ENCODE results near the gene AGAP3.

AGAP3 gene

DNA sequence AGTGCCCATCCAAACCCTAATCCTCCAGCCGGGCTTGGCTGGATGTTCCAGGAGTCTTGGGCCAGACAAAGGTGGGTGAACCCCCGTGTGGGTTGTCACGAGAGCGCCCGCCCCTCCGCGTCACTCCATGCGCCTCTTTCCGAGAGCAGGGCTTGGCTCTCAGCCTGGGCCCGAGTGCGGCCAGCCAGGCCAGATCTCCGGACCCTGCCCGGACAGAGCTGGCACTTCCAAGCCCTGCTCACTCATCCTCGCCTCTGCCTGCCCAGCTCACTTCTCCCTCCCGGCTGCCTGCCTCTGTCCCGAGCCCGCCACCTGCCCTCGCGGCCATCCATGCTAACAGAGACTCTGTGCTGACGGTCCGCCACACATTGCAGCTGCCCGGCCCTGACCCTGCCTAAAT, 34.6 kb downstream of the AGAP3 start:
- FAIRE-seq (no peak), DNase-seq (ENCODE audit: extremely low spot score, insufficient read length, low read depth) (no peak)

GRCh38 chr7:151121380-151122170, 35.3 kb downstream of the AGAP3 start:
- DNase-seq (ENCODE audit: extremely low spot score, insufficient read length, low read depth) (no peak), FAIRE-seq (no peak)

- FAIRE-seq (no peak), DNase-seq (ENCODE audit: extremely low spot score, insufficient read length, low read depth) (no peak)
Observed at GRCh38 chr7:151122276-151122675, 36.0 kb downstream of the AGAP3 start.

GRCh38 chr7:151122796-151123157, 36.5 kb downstream of the AGAP3 start:
- FAIRE-seq (no peak), DNase-seq (ENCODE audit: extremely low spot score, insufficient read length, low read depth) (no peak)

DNA sequence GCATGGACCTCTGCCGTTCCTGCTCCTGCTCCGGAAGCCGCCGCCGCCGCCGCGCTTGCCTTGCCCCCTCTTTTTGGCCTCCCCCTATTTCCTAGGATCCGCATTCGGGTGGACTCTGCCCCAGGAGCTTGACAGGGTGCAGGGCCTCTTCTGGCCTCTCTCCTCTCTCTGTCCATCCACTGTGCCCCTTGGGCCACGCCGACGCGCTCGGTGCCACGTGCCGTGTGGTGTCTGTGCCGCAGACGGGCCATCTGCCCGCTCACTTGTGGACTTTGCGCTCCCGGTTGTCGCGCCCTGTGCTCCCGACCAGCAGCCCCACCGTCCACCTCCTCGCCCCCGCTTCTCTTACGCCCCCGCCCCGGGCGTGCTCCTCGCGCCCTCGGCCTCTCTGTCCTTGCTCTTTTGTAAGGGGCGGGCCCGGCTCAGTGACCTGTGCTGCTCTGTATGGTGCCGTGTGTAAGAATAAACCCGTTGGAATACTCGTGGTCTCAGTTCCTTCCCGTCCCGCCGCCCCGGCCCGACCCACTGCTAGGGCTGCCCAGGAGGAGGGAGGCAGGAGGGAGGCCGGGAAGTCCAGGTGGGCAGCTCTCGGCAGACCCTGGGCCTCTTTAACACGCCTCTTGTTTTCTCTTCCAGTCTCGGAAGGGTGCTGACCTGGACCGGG, 37.0 kb downstream of the AGAP3 start:
- no peak for FAIRE-seq
- no peak for DNase-seq (ENCODE audit: extremely low spot score, insufficient read length, low read depth)

DNA sequence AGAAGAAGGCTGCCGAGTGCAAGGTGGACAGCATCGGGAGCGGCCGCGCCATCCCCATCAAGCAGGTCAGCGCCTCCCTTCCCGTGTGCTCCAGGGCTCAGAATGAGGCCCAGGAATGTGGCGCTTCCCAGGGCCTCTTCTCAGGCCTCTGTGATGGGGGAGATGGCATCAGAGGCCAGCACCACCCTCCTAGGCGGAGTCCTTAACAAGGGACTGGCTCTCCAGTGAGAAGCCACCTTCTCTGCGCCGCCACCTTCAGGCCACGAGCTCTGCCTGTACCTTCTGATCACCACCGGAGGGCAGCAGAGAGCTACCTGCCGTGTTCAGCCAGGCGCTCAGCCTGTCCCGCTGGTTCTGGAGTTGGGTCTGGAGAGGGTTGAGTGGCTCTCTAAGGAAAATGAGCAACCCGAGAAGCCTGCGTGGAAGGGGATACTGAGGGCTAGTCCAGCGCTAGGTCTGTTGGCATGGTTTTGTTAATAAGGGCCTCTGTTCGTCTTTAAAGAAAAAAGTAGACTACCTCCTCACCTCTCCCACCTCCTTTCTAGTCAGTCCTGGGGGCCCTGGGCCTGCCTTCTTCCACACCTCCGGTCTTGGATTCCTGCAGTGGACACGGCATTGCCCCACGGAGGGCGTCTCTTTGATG, 37.7 kb downstream of the AGAP3 start:
- FAIRE-seq (peak; percentile 96), DNase-seq (ENCODE audit: extremely low spot score, insufficient read length, low read depth) (peak; percentile 92)

DNA sequence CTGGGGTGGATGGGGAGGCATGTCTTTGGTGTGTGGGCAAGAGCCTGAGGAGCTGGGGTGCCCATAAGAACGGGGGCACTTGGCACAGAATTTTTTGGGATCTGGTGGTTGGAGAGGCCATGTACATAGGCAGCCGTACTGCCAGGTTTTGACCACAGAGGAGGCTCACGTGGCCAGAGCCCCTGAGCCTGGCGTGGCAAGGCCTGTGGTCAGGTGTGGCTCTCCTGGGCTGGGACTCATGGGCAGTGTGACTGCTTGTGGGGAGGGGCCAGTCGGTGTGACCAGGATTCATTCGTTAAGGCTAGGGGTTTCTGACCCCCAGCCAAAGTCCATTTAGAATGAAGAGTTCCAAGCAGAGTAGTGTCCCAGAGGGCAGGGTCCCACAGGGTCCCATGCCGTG, 38.2 kb downstream of the AGAP3 start:
- DNase-seq (ENCODE audit: extremely low spot score, insufficient read length, low read depth) = no peak
- FAIRE-seq = no peak

- FAIRE-seq = no peak
Observed at GRCh38 chr7:151124899-151125399, 38.7 kb downstream of the AGAP3 start.

DNA sequence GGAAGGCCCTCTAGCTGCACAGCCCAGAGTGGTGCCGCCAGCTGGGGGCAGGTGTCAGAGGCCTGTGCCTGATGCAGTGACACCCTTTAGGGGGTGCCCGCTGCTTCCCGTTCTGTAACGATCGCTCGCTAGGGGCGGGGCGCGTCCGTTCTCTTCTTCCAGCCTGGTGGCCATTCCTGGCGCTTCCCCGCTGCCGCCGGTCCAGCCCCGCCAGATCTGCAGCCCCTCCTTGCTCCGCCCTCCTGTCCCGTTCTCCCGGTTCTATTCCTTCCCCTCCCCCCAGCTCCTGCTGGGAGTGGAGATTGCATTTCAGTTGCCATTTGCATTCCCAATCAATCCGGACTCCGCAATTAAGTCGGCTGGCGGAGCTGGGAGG, 39.2 kb downstream of the AGAP3 start:
- DNase-seq (ENCODE audit: extremely low spot score, insufficient read length, low read depth) = no peak
- no peak for FAIRE-seq

More at GRCh38 chr7:151124899-151125399, 38.7 kb downstream of the AGAP3 start:
- no peak for DNase-seq (ENCODE audit: extremely low spot score, insufficient read length, low read depth)

GRCh38 chr7:151125846-151126481, 39.7 kb downstream of the AGAP3 start:
- DNase-seq (ENCODE audit: extremely low spot score, insufficient read length, low read depth) (no peak), FAIRE-seq (no peak)

DNA sequence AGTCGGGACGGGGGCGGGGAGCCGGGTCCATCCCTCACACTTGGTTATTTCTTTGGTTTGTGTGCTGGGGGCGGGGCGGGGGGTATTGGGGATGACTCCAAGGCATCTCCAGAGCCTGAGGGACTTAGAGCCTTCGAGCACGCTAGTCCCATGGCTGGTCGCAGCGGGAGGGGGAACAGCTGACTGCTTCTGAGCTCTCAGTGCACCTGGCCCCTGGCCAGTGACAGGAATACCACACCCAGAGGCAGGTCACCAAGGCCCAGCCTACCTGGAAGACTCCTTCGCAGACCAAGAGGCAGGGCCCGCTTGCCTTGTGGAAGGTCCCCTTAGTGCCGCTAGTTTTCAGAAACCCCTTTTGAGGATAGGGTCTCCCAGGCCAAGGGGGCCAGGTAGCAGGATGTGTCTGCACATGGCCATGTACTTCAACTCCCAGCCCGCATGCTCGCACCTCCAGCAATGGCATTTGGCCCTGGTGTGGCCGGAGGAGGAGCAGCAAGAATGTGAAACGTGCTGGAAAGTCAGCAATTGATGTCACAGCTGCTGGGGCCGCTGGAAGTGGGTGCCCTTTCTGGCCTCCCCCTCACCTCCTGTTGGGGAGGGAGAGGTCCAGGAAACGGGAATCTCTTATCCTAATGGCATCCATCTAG, 40.3 kb downstream of the AGAP3 start:
- FAIRE-seq (no peak), DNase-seq (ENCODE audit: extremely low spot score, insufficient read length, low read depth) (no peak)

DNA sequence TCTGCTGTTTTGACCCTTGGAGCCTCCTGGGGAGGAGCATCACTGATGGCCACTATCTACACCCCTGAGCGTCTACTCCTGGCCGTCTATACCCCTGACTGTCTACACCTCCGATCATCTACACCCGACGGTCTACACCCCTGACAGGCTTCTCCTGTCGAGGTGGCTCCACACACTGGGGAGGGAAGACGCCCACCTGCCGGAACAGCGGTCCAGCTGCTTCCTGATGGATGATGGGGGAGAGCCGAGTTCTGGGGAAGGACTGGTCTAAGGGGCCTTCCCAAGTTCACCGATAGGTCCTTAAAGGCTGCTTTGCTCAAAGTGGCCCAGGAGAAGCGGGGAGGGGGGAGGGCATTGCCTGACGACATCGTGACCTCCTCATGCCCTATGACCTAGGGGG, 41.9 kb downstream of the AGAP3 start:
- no peak for DNase-seq (ENCODE audit: extremely low spot score, insufficient read length, low read depth)
- FAIRE-seq = no peak

GRCh38 chr7:151128716-151129115, 42.4 kb downstream of the AGAP3 start:
- DNase-seq (ENCODE audit: extremely low spot score, insufficient read length, low read depth) (no peak), FAIRE-seq (no peak)

DNA sequence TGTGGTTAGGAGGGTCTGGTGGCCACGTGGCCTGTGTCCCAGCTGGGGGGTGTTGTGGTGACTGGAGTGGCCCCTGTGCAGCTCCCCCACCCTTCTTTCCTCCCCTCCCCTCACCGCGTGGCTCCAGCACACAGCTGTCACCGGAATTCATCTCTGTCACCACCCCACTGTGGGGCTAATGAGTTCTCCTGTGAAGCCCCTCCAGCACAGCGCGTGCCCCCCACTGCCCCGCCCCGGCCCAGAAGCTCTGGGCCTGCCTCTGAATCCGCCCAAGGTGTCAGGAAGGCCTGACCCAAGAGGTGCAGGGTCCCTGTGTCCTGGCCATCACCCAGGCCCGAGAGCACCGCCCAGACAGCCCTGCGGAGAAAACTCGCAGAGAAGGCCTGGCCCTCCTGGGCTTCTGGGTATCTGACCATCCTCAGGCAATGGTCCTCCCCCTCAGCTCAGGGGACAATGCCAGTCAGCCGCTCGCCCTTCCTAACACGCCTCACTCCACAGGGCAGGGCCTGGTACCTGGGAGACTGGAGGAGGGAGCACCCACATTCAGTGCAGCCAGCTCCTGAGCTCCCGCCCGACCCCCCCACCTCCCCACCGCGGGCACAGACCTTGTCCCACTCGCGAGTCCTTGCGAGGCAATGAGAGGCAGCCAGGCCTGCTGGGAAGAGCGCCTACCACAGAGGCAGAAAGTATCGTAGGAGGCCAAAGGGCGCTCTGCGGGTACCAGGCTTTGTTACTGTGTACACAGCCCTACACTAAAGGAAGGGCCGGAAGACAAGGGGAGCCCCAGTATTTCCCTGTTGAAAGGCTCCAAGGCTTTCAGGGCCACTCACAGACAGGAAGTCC, 43.1 kb downstream of the AGAP3 start:
- FAIRE-seq (no peak), DNase-seq (ENCODE audit: extremely low spot score, insufficient read length, low read depth) (no peak)

DNA sequence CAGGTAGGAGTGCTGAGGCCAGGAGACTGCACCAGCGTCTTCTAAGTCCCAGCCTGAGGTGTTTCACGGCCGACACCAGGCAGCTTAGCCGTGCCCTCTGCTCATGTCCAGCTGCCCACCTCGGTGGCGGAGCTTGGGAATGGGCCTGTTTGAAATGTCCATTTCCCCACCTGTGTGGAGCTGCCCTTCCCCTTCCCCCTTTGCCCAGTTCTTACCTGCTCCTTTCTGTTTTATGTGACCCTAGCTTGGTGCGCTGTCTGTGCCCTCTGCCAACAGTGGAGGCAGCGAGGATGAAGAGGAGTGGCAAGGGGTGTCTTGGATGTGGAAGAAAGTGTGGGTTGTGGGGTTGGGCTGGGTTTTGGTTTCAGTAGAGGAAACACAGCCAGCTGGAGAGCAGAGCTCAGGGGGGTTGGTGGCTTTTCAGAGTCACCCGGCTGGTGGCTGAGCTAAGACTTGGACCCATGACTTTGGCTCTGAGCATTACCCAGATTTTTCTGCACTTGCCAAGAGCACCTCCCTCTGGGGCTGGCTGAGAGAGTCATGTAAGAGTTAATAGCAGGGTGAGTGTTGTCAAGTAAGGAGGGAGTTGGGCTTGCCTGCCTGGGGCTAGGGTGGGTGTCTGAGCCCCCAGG, 43.8 kb downstream of the AGAP3 start:
- DNase-seq (ENCODE audit: extremely low spot score, insufficient read length, low read depth) (no peak), FAIRE-seq (no peak)

DNA sequence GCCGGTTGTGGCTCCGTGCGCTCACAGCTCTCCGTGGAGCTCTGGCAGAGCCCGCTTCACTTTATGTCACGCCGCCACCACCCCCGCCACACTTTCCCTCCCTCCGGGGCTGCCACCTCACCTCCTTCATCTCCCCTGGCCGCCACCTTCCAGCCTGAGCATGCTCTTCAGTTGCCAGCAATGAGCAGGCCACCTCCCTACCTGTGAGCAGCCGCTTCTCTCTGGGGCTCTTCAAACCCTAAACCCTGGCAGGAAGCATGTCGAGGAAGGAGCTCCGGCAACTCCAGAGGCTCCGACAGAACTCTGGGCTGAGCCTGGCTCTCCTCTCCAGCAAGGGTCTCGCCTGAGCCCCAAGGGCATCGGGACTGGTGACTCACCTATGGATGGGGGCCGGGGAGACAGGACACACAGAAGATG, 44.5 kb downstream of the AGAP3 start:
- DNase-seq (ENCODE audit: extremely low spot score, insufficient read length, low read depth) (no peak), FAIRE-seq (no peak)

- FAIRE-seq = no peak
Observed at GRCh38 chr7:151131224-151131591, 44.9 kb downstream of the AGAP3 start.

DNA sequence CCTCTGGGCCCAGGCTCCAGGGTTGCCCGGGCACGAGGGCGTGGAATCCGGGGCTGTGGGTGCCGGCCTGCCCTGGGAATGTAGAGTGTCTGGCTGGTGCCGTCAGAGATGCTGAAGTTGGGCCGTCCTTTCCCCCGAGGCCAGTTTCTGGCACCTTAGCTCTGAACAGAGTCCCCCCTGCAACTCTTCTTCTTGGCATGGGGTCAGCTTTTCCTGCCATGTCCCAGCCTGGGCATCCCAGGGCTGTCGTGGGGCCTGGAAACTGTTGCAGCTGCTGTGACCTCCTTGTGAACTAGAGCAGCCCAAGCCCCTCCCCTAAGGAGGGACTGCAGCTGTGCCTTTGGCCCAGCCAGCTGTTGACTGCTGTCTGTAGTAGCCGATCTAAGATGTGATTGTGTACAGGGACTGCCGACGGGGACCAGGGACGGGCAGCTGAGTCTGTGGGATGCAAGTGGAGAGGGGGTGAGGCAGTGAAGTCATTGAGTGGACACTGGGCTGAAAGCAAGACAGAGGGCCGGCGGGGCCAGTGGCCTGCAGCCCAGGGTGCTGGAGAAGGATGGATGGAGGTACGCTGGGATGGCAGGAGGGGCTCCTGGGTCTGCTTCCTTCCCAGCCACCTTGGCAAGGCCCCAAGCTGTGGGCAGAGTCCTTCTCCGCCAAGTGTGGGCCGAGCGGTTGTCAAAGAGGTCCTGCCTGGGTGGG, 45.5 kb downstream of the AGAP3 start:
- no peak for DNase-seq (ENCODE audit: extremely low spot score, insufficient read length, low read depth)
- FAIRE-seq = no peak

More at GRCh38 chr7:151131224-151131591, 44.9 kb downstream of the AGAP3 start:
- no peak for DNase-seq (ENCODE audit: extremely low spot score, insufficient read length, low read depth)

Measured in GM18507 (cell line).